SK-N-SH (cell line): ENCODE measurements around the gene SERTAD2. TPM values are rescaled to one million over a fixed set of nuclear protein-coding genes. Genes with fewer than 3 reads are reported as not detected.

Experiments
- CTCF ChIA-PET: fragments of 300-600, 350-600 bp; formaldehyde crosslinking; extraction: SDS; loops from one replicate; lab custom pipeline; 2021; lab: Yijun Ruan, JAX
- POLR2A ChIA-PET: fragments of 350-600 bp; sonication (Branson Sonifier 250); formaldehyde crosslinking; extraction: SDS; loops from one replicate; lab custom pipeline; 2020; ENCODE audit warnings: antibody characterized with exemption, inconsistent platforms; lab: Yijun Ruan, JAX
- DNase-seq: peaks from one replicate; pipeline ENCODE4 v3.0.0; 2012
- H2AFZ ChIP-seq: fragments of 200-600 bp; sonication (generic); 2 replicates; pipeline ENCODE4 v1.8.1; 2016; ENCODE audit warnings: antibody characterized with exemption, mild to moderate bottlenecking, low read depth
- H3F3A ChIP-seq: fragments of 200-600 bp; sonication (generic); replicated peaks from 2 replicates; pipeline ENCODE3; 2016; ENCODE audit warnings: antibody characterized with exemption, mild to moderate bottlenecking; ENCODE audit not compliant: insufficient read depth
- H3K27ac ChIP-seq, 2 experiments: fragments of 200-500 bp in 1 of 2; fragments of 200-600 bp in 1 of 2; sonication (Bioruptor generic) in 1 of 2; sonication (generic), shearing (Covaris generic) in 1 of 2; 2 replicates each; pipeline versions ENCODE4 v1.5.1 to v1.6.1; 2014 to 2016; ENCODE audit warnings: low read depth in 2 of 2, inconsistent platforms in 1 of 2, low read length in 1 of 2, mild to moderate bottlenecking in 1 of 2, mixed read lengths in 1 of 2
- H3K27me3 ChIP-seq: fragments of 200-600 bp; sonication (generic), shearing (Covaris generic); 2 replicates; pipeline ENCODE4 v1.6.1; 2016; ENCODE audit warnings: mixed run types; ENCODE audit not compliant: insufficient read depth
- H3K36me3 ChIP-seq, 2 experiments: fragments of 200-500 bp in 1 of 2; fragments of 200-600 bp in 1 of 2; sonication (Bioruptor generic) in 1 of 2; sonication (generic) in 1 of 2; replicated peaks in 1 of 2; 2 replicates each; pipeline versions ENCODE3 to v1.5.1; 2014 to 2016; ENCODE audit warnings: low read length in 1 of 2, mild to moderate bottlenecking in 1 of 2; ENCODE audit not compliant: insufficient read depth in 2 of 2, control insufficient read depth in 1 of 2
- H3K4me1 ChIP-seq, 2 experiments: fragments of 200-500 bp in 1 of 2; fragments of 200-600 bp in 1 of 2; sonication (Bioruptor generic) in 1 of 2; sonication (generic), shearing (Covaris generic) in 1 of 2; 2 replicates each; pipeline versions ENCODE4 v1.5.1 to v1.6.1; 2014 to 2016; ENCODE audit warnings: low read depth in 1 of 2, low read length in 1 of 2, mixed run types in 1 of 2; ENCODE audit not compliant: insufficient read depth in 2 of 2, control insufficient read depth in 1 of 2
- H3K4me2 ChIP-seq: fragments of 200-600 bp; sonication (generic), shearing (Covaris generic); 2 replicates; pipeline ENCODE4 v1.6.1; 2017; ENCODE audit warnings: mixed run types
- H3K4me3 ChIP-seq, 2 experiments: fragments of 200-500 bp in 1 of 2; fragments of 200-600 bp in 1 of 2; sonication (Bioruptor generic) in 1 of 2; sonication (generic), shearing (Covaris generic) in 1 of 2; 2 replicates each; pipeline versions ENCODE4 v1.5.1 to v1.8.1; 2014 to 2016; ENCODE audit warnings: low read depth in 2 of 2, inconsistent platforms in 1 of 2, low read length in 1 of 2, mild to moderate bottlenecking in 1 of 2, mixed read lengths in 1 of 2, moderate library complexity in 1 of 2
- H3K79me2 ChIP-seq: fragments of 200-600 bp; sonication (generic); 2 replicates; pipeline ENCODE4 v1.8.1; 2017; ENCODE audit warnings: mild to moderate bottlenecking; ENCODE audit not compliant: insufficient read depth
- H3K9ac ChIP-seq: fragments of 200-600 bp; sonication (generic); 2 replicates; pipeline ENCODE4 v1.6.1; 2017; ENCODE audit warnings: mixed run types
- H3K9me2 ChIP-seq: fragments of 200-600 bp; sonication (generic); 2 replicates; pipeline ENCODE4 v1.6.1; 2017; ENCODE audit warnings: mixed run types
- H3K9me3 ChIP-seq: fragments of 200-600 bp; sonication (generic); 2 replicates; pipeline ENCODE4 v1.6.1; 2017; ENCODE audit warnings: mixed run types, mild to moderate bottlenecking, moderate library complexity
- H4K20me1 ChIP-seq: fragments of 200-600 bp; sonication (generic); 2 replicates; pipeline ENCODE4 v1.6.1; 2017; ENCODE audit warnings: mild to moderate bottlenecking, mixed run types; ENCODE audit not compliant: insufficient read depth
- ELF1 ChIP-seq: IDR thresholded peaks from 2 replicates; pipeline ENCODE4 v1.4.0; 2012
- EZH2phosphoT487 ChIP-seq: fragments of 200-600 bp; sonication (generic); IDR thresholded peaks from 2 replicates; pipeline ENCODE4 v1.6.1; 2017; ENCODE audit warnings: low read depth, mixed run types, mild to moderate bottlenecking, antibody characterized with exemption, moderate library complexity, borderline replicate concordance
- FOXJ3 ChIP-seq: sonication (generic); formaldehyde crosslinking; IDR thresholded peaks from 2 replicates; pipeline ENCODE4 v1.5.1; 2020; ENCODE audit warnings: mild to moderate bottlenecking, missing genetic modification reagents
- FOXM1 ChIP-seq: IDR thresholded peaks from 2 replicates; pipeline ENCODE4 v1.4.0; 2012; ENCODE audit warnings: low read depth, mild to moderate bottlenecking
- JUND ChIP-seq: IDR thresholded peaks from 2 replicates; pipeline ENCODE4 v1.4.0; 2012
- MEF2A ChIP-seq: IDR thresholded peaks from 2 replicates; pipeline ENCODE4 v1.4.0; 2012; ENCODE audit warnings: low read depth, borderline replicate concordance
- MXI1 ChIP-seq: IDR thresholded peaks from 2 replicates; pipeline ENCODE4 v1.6.1; 2012; ENCODE audit warnings: mild to moderate bottlenecking, low read depth, low read length, improper control_type of control experiment
- NFIC ChIP-seq: IDR thresholded peaks from 2 replicates; pipeline ENCODE4 v1.4.0; 2012; ENCODE audit warnings: borderline replicate concordance
- RAD21 ChIP-seq: IDR thresholded peaks from 2 replicates; pipeline ENCODE4 v1.6.1; 2012; ENCODE audit warnings: mild to moderate bottlenecking, low read length
- RFX5 ChIP-seq: IDR thresholded peaks from 2 replicates; pipeline ENCODE4 v1.6.1; 2012; ENCODE audit warnings: mild to moderate bottlenecking, improper control_type of control experiment, low read length
- RXRA ChIP-seq: IDR thresholded peaks from 2 replicates; pipeline ENCODE4 v1.4.0; 2012; ENCODE audit warnings: low read depth, mild to moderate bottlenecking, borderline replicate concordance
- SMC3 ChIP-seq: IDR thresholded peaks from 2 replicates; pipeline ENCODE4 v1.6.1; 2012; ENCODE audit warnings: low read depth, low read length, improper control_type of control experiment
- TCF12 ChIP-seq: IDR thresholded peaks from 2 replicates; pipeline ENCODE4 v1.4.0; 2012
- YY1 ChIP-seq: IDR thresholded peaks from 2 replicates; pipeline ENCODE4 v1.4.0; 2012; ENCODE audit warnings: low read depth, mild to moderate bottlenecking
- WGBS: methylation state at CpG from one replicate; pipeline ENCODE4 v1.1.6; 2017; ENCODE audit warnings: low lambda C conversion rate; 5-methylcytosine and 5-hydroxymethylcytosine counted together
- polyA plus RNA-seq, 3 experiments: library from polyadenylated mRNA; depleted of rRNA; stranded (reverse); fragments of >200 nt; gene quantifications; 2 replicates each; pipeline ENCODE4 v1.2.3, GENCODE V29; 2012
- TF ChIP-seq, protein P1 (sequence below): IDR thresholded peaks from 2 replicates; pipeline ENCODE4 v1.6.1; 2012; ENCODE audit warnings: mild to moderate bottlenecking, low read depth, low read length, moderate library complexity
- TF ChIP-seq, protein P2 (sequence below): IDR thresholded peaks from 2 replicates; pipeline ENCODE4 v1.4.0; 2012; ENCODE audit warnings: low read depth
- TF ChIP-seq, protein P3 (sequence below): IDR thresholded peaks from 2 replicates; pipeline ENCODE4; 2012
- TF ChIP-seq, protein P4 (sequence below): IDR thresholded peaks from 2 replicates; pipeline ENCODE4 v1.4.0; 2012; ENCODE audit warnings: low read depth, borderline replicate concordance
- TF ChIP-seq, protein P5 (sequence below): fragments of 150-350 bp; IDR thresholded peaks from 2 replicates; pipeline ENCODE4 v1.6.1; 2017; ENCODE audit warnings: antibody characterized with exemption, low read length, low read depth, borderline replicate concordance

Gene SERTAD2
- polyA plus RNA-seq, 1 of the 3 experiments (the other 2 are of a cell fraction) = 9.1 TPM

DNA sequence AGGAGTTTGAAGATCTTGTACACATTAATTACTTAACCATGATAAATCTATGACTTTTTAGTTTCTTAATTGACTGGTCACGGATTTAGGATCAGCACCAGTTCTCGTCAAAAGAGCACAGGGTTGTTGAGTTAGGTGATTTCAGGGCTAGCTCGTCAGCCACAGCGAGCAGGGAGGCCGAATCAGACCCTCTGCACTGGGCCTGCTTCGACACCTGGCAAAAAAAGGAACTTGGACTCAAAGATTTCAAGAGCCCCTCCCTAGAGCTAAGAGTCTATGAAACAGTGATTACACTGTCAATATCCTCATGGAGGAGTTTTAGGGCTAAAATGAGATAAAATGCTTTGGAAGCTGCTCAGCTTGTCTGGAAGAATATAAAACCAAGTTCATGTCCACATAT lies 4.6 kb upstream of the SERTAD2 start:
- H4K20me1 ChIP-seq = no peaks in the 10 kb centered on the region
- H3K9me2 ChIP-seq = no peaks in the 10 kb centered on the region
- no peaks in the 10 kb centered on the region for H3K36me3 ChIP-seq
- H3K79me2 ChIP-seq = peaks cover 10% of the 10 kb centered on the region
- ChIA-PET POLR2A (interaction anchor here (0.6 to 0.9 kb wide), 2 partner anchors 206 kb away, joined by 3 to 4 read pairs; no protein-coding TSS in a partner anchor), CTCF (interaction anchor here (1.4 to 2.1 kb wide), 2 partner anchors 12 to 53 kb away, joined by 3 to 8 read pairs; no protein-coding TSS in a partner anchor)
- DNase-seq = no peak
- no peak overlapping the region for H3K9ac ChIP-seq
- TF ChIP-seq, protein P1, sequence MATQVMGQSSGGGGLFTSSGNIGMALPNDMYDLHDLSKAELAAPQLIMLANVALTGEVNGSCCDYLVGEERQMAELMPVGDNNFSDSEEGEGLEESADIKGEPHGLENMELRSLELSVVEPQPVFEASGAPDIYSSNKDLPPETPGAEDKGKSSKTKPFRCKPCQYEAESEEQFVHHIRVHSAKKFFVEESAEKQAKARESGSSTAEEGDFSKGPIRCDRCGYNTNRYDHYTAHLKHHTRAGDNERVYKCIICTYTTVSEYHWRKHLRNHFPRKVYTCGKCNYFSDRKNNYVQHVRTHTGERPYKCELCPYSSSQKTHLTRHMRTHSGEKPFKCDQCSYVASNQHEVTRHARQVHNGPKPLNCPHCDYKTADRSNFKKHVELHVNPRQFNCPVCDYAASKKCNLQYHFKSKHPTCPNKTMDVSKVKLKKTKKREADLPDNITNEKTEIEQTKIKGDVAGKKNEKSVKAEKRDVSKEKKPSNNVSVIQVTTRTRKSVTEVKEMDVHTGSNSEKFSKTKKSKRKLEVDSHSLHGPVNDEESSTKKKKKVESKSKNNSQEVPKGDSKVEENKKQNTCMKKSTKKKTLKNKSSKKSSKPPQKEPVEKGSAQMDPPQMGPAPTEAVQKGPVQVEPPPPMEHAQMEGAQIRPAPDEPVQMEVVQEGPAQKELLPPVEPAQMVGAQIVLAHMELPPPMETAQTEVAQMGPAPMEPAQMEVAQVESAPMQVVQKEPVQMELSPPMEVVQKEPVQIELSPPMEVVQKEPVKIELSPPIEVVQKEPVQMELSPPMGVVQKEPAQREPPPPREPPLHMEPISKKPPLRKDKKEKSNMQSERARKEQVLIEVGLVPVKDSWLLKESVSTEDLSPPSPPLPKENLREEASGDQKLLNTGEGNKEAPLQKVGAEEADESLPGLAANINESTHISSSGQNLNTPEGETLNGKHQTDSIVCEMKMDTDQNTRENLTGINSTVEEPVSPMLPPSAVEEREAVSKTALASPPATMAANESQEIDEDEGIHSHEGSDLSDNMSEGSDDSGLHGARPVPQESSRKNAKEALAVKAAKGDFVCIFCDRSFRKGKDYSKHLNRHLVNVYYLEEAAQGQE = no peak
- TF ChIP-seq MEF2A (no peak), FOXM1 (no peak), NFIC (no peak), RAD21 (no peak), TCF12 (no peak), FOXJ3 (CRISPR knock-in tag) (no peak), MXI1 (no peak), EZH2phosphoT487 (no peak), YY1 (no peak), SMC3 (no peak), RFX5 (no peak), ELF1 (no peak), JUND (no peak), RXRA (no peak)
- TF ChIP-seq, protein P2, sequence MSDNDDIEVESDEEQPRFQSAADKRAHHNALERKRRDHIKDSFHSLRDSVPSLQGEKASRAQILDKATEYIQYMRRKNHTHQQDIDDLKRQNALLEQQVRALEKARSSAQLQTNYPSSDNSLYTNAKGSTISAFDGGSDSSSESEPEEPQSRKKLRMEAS = no peak
- TF ChIP-seq, protein P3, sequence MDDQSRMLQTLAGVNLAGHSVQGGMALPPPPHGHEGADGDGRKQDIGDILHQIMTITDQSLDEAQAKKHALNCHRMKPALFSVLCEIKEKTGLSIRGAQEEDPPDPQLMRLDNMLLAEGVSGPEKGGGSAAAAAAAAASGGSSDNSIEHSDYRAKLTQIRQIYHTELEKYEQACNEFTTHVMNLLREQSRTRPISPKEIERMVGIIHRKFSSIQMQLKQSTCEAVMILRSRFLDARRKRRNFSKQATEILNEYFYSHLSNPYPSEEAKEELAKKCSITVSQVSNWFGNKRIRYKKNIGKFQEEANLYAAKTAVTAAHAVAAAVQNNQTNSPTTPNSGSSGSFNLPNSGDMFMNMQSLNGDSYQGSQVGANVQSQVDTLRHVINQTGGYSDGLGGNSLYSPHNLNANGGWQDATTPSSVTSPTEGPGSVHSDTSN = no peak
- TF ChIP-seq, protein P4, sequence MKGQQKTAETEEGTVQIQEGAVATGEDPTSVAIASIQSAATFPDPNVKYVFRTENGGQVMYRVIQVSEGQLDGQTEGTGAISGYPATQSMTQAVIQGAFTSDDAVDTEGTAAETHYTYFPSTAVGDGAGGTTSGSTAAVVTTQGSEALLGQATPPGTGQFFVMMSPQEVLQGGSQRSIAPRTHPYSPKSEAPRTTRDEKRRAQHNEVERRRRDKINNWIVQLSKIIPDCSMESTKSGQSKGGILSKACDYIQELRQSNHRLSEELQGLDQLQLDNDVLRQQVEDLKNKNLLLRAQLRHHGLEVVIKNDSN = no peak
- TF ChIP-seq, protein P5, sequence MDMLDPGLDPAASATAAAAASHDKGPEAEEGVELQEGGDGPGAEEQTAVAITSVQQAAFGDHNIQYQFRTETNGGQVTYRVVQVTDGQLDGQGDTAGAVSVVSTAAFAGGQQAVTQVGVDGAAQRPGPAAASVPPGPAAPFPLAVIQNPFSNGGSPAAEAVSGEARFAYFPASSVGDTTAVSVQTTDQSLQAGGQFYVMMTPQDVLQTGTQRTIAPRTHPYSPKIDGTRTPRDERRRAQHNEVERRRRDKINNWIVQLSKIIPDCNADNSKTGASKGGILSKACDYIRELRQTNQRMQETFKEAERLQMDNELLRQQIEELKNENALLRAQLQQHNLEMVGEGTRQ = no peak
- no peak overlapping the region for H3K4me3 ChIP-seq
- no peak overlapping the region for H2AFZ ChIP-seq
- no peaks in the 10 kb centered on the region for H3K9me3 ChIP-seq
- H3F3A ChIP-seq = peaks cover 16% of the 10 kb centered on the region
- H3K4me2 ChIP-seq = no peak overlapping the region
- no peaks in the 10 kb centered on the region for H3K27me3 ChIP-seq
- peaks cover 8 to 21% of the 10 kb centered on the region in 2 experiments for H3K4me1 ChIP-seq
- WGBS = 92% methylated on average over 6 of the region's 6 CpGs
- no peak overlapping the region for H3K27ac ChIP-seq
